GM21619 (cell line): ENCODE results near the gene RYR1.
"Not testable (repeated sequence)": the region's sequence is repeated elsewhere in the genome, so short reads cannot be mapped to it uniquely, and the experiment has no call there.

Source experiments
- ATAC-seq: cut with Tn5 transposase; IDR thresholded peaks from one replicate; pipeline ENCODE4 v1.9.1; 2021; ENCODE audit not compliant: unreplicated experiment

RYR1 gene

DNA sequence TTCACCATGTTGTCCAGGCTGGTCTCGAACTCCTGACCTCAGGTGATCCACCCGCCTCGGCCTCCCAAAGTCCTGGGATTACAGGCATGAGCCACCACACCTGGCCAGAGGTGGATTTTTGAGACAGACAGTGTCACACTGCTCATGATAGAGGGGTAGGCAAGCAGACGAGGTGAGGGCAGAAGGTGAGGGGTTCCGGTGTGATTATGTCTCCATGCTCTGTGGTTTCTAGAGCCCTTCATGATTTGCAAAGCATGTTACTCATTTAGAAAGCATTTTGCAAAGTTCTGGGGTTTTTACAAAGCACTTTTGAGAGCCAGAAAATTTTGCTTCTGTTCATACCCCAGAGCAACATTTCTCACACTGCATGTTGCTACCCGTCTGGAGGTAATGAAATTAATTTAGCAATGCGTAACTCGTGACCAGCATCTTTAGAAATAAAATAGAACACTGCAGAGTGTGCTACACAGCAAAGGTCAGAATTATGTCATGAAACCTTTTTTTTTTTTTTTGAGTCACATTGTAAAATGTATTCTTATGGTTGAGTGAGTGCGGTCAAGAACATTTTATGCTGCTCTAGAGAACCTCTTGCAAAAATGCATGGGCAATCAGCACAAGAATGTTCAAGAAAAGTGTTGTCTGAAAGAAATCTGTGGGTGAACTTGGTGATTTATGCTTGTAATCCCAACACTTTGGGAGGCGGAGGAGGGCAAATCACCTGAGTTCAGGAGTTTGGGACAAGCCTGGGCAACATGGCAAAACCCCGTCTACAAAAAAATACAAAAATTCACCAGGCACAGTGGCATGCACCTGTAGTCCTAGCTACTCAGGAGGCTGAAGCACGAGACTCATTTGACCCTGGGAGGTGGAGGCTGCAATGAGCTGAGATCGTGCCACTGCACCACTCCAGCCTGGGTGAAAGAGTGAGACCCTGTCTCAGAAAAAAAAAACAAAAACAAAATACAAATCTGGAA, 126.2 kb downstream of the RYR1 start:
- peak; percentile 65 for ATAC-seq

DNA sequence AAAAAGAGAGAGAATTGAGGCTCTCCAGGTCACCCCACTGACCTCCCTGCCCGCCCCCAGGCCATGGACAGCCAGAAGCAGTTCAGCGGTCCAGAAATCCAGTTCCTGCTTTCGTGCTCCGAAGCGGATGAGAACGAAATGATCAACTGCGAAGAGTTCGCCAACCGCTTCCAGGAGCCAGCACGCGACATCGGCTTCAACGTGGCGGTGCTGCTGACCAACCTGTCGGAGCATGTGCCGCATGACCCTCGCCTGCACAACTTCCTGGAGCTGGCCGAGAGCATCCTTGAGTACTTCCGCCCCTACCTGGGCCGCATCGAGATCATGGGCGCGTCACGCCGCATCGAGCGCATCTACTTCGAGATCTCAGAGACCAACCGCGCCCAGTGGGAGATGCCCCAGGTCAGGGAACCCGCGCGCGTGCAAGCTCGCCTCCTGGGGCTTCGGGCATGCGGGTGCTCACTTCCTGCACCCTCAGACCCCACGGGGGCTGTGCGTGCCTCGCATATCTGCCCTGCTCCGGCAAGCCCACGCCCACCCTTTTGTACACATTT, 127.6 kb downstream of the RYR1 start:
- ATAC-seq = no peak

DNA sequence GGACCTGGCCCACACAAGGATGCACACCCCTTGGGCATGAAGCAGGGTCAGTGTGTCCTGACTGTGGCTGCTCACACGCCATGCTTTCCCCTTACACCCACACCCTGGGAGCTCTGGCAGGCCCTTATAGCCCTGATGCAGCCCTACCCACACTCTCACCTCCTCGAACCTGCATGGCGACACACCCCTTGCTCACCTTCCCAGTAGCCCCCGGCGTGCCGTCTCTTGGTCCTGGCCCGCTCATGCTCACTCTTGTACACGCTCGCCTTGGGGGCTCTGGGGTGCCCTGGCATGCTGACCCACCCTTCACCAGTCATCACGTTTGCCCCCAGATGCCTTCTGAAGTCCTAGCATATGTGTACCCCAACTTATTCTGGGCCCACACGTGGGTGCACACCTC, 128.2 kb downstream of the RYR1 start:
- no peak for ATAC-seq

DNA sequence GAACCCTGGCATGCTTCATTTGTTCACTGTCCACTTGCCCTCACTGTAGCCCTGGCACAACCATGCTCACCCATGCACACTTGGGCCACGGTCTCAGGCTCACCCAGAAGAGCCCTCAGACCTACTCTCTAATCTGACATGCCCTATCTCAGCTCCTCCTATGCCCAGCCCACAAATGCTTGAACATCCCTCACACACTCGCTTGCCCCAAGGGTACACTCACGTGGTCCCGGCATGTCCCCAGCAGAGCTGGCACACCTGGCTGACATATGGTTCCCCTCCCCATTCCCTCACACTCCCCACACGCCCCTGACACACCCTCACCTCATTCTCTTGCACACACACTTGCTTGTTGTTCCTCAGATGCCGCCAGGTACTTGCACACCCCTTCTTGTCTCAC, 128.6 kb downstream of the RYR1 start:
- ATAC-seq = no peak

DNA sequence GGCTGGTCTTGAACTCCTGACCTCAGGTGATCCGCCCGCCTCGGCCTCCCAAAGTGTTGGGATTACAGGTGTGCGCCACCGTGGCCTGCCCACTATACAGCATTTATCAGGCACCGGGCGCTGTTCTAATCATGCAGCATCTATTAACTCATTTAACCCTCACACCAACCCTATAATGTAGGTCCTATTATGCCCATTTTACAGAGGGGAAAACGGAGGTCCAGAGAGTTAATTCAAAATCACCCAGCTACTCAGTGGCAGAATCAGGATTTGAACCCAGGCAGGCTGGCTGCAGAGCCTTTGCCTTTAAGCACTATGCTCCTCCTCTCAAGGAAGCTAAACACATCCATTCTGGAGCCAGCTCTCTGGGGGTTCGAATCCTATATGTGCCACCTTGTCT, 130.0 kb downstream of the RYR1 start:
- no peak for ATAC-seq

DNA sequence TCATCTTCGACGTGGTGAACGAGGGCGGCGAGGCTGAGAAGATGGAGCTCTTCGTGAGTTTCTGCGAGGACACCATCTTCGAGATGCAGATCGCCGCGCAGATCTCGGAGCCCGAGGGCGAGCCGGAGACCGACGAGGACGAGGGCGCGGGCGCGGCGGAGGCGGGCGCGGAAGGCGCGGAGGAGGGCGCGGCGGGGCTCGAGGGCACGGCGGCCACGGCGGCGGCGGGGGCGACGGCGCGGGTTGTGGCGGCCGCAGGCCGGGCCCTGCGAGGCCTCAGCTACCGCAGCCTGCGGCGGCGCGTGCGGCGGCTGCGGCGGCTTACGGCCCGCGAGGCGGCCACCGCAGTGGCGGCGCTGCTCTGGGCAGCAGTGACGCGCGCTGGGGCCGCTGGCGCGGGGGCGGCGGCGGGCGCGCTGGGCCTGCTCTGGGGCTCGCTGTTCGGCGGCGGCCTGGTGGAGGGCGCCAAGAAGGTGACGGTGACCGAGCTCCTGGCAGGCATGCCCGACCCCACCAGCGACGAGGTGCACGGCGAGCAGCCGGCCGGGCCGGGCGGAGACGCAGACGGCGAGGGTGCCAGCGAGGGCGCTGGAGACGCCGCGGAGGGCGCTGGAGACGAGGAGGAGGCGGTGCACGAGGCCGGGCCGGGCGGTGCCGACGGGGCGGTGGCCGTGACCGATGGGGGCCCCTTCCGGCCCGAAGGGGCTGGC, 131.6 kb downstream of the RYR1 start:
- no peak for ATAC-seq

DNA sequence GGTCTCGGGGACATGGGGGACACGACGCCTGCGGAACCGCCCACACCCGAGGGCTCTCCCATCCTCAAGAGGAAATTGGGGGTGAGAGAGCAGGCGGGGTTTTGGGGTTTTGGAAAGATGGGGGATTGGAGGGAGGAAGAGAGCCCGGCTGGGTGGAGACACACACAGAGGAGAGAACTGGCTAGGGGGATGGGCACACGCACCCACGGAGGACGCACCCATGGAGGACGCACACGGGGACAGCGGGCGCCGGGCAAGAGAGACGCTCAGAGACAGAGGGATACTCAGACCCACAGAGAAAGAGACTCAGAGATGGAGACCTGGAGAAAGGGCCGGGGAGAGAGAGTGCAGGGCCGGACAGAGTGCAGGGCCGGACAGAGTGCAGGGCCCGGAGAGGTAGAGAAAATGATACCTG, 132.2 kb downstream of the RYR1 start:
- no peak for ATAC-seq

DNA sequence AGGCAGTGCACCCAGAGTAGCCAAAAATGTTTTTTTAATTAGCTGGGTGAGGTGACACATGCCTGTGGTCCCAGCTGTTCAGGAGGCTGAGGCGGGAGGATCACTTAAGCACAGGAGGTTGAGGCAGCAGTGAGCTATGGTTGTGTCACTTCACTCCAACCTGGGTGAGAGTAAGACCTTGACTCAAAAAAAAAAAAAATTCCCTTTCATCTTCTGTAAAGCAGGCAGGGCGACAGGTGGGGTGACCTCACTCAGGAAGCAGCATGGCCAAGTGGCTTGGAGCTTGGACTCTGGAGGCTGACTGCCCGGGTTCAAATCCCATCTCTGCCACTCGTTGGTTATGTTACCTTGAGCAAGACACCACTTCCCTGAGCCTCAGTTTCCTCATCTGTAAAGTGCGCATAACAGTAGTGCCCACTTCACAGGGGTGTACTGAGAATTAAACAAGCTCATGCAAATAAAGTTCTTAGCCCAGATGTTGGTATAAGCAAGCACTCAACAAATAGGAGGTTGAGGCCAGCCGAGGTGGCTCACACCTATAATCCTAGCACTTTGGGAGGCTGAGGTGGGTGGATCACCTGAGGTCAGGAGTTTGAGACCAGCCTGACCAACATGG, 136.0 kb downstream of the RYR1 start:
- no peak for ATAC-seq

DNA sequence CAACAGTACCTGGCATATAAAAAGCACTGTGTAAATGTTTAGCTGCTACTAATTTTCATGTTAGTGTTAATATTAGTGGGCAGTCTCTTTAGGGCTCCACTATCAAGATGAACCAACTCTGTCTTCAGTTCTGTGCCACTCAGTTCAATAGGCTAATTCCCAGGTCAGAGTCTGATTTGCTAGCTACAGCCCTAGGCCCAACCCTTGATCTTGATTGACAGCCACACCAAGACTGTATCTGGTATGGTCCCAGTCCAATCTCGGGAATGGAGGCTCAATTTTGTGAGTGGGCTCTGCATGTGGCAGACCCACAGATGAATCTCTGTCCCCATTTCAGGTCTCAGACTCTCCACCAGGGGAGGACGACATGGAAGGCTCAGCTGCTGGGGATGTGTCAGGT, 138.2 kb downstream of the RYR1 start:
- ATAC-seq = no peak

DNA sequence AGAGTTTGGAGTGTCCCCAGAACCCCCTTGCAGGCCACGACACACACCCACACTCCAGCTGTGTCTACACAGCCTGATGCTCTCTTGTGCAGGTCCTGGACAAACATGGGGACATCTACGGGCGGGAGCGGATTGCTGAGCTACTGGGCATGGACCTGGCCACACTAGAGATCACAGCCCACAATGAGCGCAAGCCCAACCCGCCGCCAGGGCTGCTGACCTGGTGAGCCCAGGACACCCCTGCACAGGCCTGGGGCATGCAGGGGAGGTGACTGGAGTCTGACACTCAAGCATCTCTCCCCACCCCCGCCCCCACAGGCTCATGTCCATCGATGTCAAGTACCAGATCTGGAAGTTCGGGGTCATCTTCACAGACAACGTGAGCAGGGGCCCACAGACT, 144.3 kb downstream of the RYR1 start:
- ATAC-seq = no peak

DNA sequence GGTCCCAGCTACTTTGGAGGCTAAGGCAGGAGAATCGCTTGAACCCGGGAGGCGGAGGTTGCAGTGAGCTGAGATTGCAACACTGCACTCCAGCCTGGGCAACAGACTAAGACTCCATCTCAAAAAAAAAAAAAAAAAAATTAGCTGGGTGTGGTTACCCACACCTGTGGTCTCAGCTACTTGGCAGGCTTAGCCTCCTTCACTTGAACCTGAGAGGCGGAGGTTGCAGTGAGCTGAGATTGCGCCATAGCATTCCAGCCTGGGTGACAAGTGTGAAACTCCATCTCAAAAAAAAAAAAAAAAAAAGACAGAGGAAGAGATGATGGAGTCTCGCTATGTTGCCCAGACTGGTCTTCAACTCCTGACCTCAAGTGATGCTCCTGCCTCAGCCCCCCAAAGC, 145.8 kb downstream of the RYR1 start:
- ATAC-seq = not testable (repeated sequence)

DNA sequence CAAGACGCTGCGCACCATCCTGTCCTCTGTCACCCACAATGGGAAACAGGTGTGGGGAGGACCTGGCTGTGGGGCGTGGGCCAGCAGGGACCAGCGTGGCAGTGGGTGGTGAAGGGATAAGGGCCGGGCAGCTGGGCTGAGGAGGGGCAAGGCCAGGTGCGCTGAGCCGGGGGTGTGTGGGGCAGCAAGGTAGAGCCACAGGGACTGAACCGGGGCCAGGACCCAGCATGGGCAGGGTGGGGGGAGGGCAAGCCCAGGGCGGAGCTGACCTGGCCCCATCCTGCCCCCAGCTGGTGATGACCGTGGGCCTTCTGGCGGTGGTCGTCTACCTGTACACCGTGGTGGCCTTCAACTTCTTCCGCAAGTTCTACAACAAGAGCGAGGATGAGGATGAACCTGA, 146.6 kb downstream of the RYR1 start:
- no peak for ATAC-seq

DNA sequence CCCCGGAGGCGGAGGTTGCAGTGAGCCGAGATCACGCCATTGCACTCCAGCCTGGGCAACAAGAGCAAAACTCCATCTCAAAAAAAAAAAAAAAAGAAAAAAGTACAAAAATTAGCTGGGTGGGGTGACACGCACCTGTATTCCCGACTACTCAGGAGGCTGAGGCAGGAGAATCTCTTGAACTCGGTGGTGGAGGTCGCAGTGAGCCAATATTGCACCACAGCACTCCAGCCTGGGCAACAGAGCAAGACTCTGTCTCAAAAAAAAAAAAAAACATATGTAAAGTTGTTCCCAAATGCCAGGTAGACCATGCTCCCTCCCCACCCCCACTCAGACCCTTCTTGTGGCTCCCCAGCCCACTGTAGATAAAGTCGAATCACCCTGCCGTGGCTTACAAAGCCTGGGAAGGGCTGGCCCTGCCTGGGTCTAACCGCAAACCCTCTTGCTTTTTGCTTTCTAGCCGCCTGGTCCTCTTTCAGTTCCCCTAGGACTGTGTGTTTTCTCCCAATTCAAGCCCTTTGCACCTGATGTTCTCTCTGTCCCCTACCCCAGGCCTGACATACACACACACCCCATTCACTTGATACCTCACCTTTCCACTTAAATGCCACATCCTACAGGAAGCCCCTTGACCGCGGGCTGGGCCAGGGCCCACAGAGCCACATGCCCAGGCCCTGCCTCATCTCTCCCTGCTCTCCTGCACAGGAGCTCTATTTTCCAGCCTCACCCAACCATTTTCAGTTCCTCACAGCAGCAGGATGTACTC, 149.9 kb downstream of the RYR1 start:
- peak; percentile 83 for ATAC-seq

DNA sequence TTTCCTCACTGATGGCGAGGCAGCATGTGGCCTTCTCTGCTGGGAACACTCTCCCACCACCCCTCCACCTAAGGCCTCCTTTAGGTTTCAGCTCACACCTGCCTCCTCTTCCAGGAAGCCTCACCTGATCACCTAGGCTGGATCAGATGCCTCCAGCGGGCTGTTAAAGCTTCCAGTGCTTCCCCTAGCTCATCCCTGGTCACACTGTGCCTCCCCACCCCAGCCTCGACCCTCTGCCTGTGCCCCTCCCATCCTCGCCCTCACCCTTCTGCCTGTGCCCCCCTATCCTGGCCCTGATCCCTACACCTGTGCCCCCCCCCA, 150.5 kb downstream of the RYR1 start:
- ATAC-seq = no peak

DNA sequence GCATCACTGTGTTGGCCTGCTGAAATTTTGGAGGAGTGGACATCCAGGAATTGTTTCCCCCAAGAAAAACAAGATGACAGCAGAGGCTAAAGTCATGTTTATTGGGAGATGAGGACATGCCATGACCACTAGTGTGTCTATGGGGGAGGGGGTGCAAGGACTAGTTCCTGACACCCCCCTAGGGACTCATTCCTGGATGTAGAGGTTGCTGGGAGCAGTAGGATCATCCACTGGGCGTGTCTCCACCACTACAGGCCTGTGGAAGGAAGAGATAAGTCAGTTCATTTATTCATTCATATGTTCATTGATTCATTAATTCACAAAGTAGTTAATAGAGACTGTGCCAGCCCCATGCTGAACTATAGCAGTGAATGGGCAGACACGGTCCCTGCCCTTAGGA, 154.1 kb downstream of the RYR1 start:
- no peak for ATAC-seq

DNA sequence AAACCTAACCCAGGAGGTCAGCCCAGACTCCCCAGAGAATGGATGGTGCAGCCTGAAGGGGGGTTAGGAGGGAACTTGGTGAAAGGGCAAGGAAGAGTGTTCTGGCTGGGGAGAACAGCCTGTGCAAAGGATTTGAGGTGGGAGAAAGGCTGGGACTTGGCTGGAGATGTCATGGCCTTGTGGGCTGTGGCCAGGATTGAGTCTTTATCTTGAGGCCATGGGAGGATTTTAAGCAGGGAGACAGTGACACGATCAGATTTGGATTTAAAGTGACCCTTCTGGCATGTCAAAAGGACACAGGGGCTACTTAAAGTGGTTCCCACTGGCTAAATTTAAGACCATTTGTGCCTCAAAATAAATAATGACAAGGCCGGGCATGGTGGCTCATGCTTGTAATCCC, 154.6 kb downstream of the RYR1 start:
- ATAC-seq = no peak

DNA sequence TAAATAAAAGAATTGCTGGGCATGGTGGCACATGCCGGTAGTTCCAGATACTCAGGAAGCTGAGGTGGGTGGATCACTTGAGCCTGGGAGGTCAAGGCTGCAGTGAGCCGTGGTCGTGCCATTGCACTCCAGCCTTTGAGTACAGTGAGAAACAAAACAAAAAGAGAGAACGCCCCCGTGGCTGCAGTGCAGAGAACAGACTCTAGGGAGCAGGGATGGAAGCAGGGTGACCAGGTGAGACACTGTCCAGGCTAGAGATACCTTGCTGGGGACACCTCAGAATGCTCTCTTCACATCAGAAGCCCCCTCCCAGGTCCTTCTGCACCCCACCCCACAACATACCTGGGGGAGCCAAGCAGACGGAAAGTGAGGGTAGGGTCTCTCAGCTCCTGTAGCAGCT, 159.4 kb downstream of the RYR1 start:
- no peak for ATAC-seq

DNA sequence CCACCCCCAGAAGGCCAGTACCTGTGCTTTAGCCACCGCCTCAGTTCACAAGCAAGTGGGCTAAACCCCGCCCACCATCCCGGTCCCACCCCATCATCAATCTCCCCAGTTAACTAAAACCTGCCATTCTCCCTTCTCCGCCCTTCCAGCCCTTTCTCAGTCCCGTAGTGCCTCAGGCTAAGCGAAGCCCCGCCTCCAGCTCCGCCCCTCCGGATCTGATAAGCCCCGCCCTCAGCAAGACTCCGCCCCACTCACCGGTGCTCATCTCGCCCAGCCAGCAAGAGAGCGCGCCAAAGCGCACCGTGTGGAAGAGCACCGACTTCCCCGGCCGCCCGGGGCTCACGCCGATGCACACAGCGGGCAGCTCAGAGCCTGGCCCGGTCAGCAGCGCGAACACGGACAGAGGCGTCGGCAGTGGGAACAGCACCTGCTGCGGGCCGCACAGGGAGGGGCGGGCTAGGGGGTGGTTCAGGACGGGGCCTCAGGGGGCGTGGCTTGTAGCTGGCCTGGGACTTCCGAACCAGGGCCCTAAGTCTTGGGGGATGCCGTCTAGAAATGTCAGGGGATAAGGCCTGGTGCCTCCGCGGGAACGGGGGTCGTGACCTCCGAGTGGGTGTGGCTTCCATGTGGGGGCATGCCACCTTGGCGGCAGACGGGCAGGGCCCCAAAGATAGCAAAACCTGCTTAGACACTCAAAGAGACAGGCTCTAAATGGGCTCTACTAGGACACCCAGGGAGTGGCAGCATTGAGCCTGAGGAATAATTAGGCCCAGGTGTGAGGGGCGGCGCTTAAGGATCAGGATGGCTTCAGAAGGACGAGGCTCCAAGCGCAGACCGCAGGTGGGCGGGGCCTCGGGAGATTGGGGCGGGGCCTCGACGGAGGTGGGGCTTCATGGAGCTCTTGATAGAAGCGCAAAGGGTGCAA, 162.8 kb downstream of the RYR1 start:
- no peak for ATAC-seq

DNA sequence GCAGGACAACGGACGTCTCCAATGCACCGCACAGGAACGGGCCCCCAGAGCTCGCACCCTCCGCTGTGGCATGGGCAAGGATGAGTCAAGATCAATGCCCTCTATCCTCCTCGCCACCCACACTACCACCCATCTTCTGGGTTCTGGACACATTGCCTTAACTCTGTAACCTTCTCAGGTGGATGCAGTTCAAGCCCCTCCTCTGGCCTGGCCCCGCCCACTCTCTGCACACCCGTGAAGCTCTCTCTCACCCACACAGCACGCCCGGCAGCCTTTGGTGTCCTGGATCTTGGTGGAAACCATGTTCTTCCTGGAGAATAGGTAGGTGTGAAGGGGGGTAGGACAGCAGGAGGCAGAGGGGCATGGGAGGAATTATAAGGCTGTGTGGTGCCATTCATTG, 163.6 kb downstream of the RYR1 start:
- no peak for ATAC-seq

DNA sequence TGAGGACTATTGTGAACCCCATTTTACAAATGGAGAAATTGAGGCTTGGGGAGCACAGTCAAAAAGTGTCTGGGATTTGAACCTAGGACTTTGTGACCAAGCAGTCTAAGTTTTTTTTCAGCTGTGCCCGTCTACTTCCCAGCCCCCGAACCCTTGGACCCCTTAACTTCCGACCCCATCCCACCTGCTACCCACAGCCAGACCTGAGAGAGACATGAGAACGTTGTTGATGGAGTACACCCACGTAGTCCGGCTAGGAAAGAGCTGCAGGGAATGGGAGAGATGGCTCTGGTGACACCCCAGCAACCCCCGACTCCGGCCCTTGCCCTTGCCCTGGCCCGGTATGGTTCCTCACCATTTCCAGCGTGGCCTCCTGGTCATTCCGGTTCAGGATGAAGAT, 166.2 kb downstream of the RYR1 start:
- no peak for ATAC-seq
